Activated T-helper 1 cell treated with anti-CD3 and anti-CD28 coated beads, Interleukin-2, amount 50 U/mL, for 16 hours (primary cell): ENCODE results near the gene CREB3L1.
A peak's percentile ranks its signal among the peaks of the same experiment; 100 is the strongest.

Experiments
- DNase-seq, 2 donors: peaks; one replicate each; pipeline ENCODE4 v3.0.0-alpha.2; 2020; ENCODE audit warnings: low read depth in 1 of 2, low spot score in 1 of 2

Gene CREB3L1

DNA sequence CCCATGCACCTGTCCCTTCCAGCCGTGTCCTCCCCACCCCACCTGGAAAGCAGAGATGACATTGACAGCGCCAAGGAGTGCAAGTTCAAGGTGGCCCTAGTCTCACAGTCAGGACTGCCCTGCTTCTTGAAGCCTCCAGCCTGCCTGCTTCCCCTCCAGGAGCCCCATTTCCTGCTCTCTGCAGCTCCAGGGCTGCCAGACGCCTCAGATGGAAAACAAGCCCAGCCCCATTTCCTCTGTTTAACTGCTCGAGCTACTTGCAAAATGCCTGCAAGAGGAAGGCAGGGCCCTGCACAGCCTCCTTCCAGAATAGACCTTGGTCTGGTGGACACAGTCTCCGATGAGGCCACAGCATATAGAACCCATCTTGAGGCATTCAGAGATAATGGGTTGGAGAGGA is 64.8 kb downstream of the CREB3L1 start:
- DNase-seq, result no peak

DNA sequence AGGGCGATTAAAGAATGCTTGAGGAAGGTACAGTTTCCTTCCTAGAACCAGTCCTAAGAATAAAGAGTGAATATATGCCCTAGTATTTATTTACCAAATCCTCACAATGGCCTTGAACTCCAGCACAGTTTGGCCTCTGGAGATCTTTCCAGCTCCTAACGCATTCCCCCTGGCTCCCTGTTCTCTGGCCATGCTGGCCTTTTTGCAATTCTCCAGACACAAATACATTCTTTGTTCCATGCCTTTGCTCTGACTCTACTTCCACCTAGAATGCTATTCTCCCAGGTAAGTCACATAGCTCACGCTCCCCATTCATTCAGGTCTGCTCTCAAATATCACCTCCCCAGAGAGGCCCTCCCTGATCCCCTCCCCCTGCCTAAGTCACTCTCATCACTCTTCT is 66.1 kb downstream of the CREB3L1 start:
- DNase-seq, result no peak

DNA sequence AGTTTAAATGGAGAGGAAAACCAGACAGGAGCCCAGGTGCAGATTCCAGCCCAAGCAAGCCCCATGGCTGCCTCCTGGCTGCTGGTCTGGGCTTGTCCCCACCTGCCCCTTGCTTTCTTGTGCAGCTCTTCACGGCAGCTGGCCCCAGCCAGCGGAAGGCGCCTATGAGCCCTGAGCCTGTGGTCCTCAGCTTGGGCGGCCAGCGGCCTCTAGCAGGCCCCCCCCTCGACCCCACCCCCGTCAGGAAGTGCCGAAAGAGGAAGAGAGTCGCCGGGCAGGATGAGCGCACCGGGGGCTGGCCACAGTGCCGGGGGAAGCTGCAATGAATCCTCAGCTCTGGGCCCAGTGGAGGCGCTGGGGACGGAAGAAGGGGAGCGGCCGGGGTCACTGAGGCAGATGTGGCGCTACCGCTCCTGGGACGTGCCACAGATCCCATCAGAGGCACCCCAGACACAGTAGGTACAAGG is 67.7 kb downstream of the CREB3L1 start:
- no peak for DNase-seq

DNA sequence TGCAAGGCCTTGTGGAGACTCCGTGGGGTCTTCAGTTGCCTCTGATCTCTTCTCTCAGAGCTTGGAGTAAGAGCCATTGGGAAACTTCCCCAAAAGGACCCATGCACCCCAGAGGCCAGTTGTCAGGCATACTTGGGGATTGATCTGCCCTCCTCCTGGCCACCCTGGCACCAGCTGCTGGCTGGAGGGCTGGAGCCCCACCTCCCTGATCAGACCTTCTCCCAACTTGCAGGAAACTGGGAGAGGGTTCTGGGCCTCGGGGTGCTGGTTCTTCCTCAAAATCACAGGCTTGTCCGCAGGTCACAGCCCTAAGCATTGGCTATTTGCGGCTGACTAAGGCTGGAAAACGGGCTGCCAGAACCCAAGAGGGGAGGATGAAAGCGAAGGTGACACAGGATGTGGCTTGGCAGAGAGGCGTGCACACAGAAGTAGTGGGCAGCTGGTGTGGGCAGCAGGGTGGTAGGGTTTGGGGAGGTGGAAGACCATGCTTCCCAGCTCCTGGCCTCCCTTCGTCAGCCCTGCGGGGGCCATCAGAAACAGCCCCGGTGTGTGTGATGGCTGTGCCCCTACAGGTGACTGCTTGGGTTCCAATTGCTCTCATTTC is 68.5 kb downstream of the CREB3L1 start:
- no peak for DNase-seq

DNA sequence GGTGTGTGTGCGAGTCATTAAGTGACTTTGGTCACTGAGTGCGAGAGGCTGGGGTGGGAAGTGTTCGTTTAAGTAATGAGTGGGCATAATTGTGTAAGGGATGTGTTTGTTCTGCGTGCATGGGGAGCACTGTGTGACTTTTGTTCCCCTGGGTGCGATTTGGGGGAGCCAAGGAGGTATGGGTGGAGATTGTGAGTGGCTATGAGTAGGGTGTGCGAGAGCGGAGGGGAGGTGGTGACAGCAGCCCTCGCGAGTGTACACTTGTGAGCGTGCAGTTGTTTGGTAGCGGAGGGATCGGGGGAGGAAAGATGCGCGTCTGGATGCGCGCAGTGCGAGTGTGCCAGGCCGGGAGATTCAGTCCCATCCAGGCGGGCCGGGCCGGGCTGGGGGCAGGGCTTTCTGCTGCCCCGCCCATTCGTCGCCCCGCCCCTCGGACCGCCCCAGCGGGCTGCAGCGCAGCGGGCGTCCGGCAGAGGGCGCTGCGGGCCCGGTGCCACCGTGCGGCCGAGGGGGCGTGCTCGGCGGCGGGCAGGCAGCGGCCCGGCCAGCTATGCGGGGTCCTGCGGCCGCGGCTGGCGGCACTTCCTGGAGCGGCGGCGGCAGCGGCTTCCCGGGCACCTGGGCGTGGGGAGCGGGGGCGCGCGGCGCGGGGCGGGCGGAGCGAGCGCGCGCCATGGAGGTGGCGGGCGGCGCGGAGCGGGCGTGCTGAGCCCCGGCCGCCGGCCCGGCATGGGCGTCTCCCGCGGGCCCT is 69.6 kb downstream of the CREB3L1 start, which contains the start of gene DGKZ:
Gene DGKZ, plus strand, starts transcription at position 578 of the 751 bp plus-strand sequence. CDS start 197 bp downstream, outside the sequence.
- DNase-seq, result peak; percentile 75 to 90

DNA sequence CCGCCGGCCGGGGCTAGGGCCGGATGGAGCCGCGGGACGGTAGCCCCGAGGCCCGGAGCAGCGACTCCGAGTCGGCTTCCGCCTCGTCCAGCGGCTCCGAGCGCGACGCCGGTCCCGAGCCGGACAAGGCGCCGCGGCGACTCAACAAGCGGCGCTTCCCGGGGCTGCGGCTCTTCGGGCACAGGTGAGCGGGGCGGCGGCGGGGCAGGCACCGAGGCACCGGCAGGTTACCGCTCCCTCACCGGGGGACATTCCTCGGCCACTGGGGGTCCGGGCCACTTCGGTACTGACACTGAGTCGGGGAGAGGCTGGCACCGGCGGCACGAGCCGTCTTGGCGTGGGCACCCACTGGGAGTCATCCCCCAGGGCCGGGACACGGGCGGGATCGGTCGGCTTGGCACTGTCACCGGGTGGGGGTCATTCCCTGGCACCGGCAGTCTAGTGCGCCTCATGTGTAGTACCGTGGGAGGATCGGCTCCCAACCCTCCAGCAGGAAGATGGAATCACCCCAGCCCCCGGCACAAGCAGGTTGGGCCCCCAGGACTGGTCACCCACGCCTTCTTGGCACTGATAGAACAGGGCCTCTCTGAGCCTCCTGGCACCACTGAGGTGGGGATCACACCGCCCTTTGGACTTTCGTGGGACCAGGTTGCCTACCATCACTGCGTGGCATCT is 70.3 kb downstream of the CREB3L1 start:
- no peak for DNase-seq

DNA sequence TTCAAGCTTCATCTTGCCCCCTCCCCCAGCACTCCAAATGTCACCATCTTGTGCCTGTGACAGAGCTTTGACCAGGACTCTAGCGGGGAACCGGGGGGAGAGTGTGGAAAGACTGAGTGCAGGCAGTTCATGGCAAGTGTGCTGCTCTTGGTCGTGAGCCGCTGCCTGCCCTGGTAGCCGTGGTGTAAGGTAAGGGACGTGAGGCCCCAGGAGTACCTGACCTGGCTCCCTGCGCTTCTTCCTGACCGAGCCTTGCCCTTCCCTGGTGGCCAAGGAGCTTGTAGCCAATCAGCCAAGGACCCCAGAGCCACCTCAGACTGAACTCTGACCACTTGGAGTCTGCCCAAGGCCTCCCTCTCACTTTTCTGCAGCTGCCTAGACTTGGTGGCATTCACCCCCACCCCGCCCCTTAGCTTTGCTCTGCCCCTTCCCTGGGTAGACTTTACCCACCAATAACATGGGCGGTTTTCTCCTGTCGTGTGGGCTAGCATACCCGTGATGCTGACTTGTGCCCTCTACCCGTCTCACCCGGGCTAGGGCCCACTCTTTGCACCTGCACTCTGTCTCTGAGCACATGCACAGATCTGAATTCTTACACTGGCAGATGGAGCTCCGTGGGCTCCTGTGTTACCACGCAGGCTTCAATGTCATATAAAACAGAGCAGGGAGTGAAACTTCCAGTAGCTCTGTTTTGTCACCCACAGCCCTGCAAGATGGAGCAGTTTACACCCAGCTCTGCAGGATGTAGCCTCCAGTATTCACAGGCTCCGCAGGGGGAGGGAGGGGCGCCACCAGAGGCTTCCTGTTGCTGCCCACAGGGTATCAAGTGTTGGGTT is 71.3 kb downstream of the CREB3L1 start:
- DNase-seq, result peak in 1 of 2 donors; percentile 36

DNA sequence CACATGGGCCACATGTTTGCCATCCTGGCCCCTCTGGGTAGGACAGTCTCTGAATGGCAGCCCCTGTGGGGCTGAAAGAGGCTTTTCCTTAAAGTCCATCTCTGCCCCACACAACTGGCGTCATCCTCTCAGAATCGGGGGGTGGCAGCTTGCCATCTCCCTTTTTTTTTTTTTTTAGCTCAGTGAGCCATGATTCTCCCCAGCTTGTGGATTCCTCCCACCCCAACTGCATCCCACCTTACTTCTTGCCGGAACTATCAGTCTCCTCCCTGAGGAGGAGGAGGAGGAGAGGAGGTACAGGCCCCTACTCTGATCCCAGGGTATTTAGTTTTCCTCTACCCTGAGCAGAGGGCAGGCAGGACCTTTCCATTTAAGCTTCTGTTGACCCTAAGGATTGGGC is 73.2 kb downstream of the CREB3L1 start:
- no peak for DNase-seq

DNA sequence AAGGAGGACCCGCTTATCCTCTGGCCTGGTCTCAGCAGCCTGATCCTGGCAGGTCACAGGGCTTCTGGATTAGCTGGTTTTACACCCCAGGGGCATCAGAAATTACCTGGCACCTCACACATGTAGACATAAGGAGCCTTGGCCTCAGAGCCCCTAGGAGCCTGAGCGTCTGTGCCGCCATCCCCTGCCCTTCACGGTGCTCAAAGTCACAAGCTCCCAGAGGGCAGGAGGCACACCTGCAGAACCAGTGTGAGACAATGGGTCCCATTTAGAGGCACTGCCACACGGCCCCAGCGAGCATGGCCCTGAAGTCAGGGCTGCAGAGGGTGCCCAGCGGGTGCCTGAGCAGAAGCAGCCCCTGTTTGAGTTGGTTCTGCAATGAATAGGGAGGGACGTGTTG is 73.7 kb downstream of the CREB3L1 start:
- DNase-seq, result no peak

DNA sequence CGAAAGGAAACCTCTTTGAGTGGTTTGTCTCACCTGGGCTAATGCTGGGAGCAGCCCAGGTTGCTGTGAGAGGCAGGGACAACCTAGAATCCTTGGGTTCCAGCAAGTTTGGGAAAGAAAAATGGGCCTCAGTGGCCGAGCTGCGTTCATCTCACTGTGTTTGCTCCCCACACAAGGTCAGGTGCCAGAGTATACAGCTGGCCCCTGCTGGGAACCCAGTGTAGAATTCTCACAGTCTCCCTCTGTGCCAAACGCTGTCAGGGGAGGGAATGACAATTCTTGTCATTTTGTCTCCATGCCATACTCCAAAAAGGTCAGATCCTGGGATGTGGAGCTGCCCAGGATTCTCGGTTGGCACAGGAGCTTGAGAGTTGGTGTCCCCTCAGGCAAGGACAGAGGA is 74.1 kb downstream of the CREB3L1 start:
- no peak for DNase-seq

DNA sequence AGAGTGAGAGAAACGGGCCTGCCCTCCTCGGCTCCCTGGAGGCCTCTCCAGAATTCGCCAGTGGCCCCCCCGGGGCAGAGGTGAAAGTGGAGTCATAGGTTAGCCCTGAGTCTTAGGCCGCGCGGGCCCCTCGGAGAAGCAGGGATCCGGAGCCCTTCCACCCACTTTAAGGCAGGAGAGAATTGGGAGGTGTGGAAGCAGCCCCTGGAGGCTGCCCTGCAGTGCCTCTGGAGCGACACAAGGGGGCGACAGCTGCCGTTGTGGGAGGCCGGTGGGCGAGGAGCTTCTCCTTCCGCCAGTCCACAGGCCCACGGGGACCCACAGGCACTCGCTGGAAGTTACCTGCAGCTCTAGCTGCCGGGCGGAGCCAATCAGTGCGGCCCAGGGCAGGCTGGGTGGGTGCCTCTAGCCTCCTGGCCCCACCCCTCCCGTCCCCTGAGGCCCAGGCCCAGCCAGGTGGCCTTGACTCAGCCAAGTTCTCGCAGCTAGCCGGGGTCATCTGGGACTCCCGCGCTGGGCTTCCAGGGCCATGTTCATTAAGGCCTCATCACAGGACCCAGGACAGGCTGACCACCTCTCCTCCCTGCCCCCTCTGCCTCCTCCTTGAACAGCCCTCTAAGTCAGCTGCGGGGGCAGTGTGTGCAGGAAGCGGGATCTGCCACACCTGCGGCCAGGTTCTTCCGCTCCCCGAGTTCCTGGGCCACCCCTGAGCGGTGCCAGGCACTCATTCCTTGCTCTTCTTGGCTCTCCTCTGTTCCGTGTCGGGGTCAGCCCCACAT is 74.8 kb downstream of the CREB3L1 start:
- DNase-seq, result peak; percentile 59 to 66

DNA sequence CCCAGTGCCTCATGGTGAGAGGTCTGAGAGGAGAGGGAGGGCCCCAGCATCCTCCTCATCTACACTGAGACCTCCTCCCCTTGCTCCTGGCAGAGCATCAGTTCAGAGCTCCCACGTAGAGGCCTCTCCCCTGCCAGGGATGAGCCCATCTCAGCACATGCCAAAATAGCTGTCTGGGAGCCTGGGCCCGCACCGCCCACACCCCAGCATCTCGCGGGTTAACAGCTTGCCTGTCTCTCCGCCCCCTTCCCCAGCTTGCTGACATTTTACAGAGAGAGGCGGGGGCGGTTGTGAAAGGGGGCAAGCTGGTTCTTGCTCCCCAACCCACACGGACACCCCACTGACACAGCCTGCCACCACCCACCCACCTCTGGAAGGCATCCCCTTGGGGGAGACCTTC is 76.2 kb downstream of the CREB3L1 start:
- DNase-seq, result no peak

DNA sequence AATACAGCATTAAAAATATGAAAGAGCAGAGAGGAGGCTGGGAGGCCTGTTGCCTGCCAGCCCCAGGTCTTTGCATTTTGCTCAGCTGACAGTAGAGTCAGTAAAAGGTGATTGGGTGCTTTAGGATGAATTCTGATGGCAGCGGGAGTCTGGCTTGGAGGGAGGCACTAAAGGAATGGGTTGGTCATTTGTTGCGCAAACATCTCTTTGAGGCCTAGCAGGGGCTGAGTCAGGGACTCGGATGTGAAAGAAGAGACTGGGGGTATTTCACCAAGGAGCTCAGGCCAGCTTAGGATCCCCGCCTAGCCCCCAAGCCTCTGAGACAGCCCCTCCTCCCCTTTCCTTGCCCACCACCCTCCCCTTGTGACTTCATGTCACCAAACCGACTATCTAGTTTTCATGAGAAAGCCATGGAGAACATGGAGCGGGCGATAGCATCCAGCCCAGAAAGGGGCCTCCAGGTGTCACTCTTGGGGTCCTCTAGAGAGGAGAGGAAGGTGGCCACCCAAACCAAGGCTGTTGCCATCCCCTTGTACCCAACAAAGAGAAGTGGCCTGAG is 79.5 kb downstream of the CREB3L1 start:
- DNase-seq, result no peak

DNA sequence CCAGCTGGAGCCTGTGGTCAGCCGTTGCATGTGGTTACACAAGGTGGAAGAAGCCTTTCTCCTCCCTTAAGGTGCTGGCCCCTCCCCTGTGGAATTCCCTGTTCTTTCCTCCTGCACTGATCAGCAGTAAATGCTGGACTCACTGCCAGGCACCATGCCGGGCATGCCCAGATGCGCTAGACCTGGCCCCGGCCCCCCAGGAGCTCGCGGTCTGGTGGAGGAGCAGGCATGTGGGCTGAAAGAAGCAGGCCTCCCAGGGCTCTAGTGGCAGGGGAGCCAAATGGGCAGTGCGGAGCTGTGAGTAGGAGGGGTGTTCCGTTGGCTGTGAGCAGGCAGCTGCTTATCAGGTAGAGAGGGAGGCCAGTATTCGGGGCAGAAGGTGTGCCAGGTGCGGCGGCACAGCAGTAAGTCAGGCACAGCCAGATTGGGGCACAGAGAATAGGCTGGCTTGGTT is 80.0 kb downstream of the CREB3L1 start:
- DNase-seq, result no peak

DNA sequence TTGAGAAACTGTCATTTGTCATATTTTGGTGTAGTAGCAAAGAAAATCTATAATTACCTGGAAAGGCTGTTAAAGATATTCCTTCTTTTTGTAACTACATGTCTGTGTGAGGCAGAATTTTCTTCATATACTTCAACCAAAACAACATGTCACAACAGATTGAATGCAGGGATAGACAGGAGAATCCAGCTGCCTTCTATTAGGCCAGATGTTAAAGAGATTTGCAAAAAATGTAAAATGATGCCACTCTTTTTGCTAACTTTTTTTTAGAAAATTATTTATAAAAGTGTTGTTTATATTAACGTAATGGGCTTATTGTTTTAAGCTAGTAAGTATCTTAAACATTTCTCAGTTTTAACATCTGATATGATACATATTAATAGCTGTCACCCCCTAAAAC is 82.5 kb downstream of the CREB3L1 start:
- DNase-seq, result no peak

DNA sequence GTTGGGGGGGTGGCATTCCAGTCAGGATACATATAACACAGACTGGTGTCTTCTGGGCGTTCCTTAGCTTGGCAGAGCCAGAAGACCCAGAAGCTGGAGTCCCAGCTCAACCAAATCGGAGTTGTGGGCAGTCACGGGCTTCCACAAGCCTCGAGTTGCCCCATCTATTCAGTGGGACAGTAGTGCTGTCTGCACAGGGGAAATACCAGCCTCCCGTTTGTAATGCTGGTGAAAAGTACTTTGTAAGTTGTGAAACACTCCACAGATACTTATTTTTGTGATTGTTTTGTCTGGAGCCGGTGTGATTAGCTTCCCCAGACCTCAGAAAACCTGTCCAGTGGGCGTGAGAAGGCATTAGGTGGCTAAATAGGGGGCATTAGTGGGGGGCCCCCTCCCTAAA is 83.4 kb downstream of the CREB3L1 start:
- DNase-seq, result no peak

DNA sequence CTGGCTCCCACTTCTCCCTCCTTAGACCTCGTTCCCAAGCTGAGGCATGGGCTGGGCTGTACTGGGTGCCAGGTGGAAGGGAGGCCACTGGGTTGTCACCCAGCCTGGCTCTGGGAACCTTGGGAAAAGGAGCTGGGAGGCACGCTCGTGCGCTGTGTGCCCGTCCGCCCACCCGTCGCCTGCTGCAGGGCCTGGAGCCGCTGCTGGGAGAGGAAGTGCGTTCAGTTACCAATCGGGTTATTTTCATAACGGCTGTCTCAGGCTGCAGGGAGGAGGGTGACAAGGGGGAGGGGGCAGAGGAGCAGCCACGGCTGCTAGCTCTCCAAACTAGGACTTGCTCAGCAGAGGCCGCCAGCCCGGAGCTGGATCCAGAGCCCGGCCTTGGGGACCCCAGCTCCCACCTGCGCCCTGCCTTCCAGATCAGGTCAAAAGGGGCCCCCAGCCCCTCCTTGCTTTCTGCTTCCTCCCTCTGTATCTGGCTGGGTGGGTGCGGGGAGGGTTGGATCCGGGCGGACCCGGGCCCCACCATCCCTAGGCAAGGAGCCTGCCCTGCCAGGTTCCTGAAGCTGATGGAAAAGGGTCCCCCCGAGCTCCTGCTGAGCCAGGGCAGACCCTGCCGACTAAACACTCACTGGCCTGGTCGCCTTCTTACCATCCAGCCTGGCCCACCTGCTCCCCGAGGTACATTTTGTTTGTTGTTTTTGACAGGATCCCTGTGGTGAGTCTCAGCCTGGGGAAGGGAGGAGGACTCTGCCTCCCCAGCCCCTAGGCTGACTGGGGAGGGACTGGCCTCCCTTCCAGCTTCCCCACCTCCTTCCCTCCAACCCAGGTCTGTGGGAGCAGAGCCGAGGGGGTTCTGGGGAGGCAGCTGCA is 84.1 kb downstream of the CREB3L1 start:
- DNase-seq, result peak in 1 of 2 donors; percentile 36

DNA sequence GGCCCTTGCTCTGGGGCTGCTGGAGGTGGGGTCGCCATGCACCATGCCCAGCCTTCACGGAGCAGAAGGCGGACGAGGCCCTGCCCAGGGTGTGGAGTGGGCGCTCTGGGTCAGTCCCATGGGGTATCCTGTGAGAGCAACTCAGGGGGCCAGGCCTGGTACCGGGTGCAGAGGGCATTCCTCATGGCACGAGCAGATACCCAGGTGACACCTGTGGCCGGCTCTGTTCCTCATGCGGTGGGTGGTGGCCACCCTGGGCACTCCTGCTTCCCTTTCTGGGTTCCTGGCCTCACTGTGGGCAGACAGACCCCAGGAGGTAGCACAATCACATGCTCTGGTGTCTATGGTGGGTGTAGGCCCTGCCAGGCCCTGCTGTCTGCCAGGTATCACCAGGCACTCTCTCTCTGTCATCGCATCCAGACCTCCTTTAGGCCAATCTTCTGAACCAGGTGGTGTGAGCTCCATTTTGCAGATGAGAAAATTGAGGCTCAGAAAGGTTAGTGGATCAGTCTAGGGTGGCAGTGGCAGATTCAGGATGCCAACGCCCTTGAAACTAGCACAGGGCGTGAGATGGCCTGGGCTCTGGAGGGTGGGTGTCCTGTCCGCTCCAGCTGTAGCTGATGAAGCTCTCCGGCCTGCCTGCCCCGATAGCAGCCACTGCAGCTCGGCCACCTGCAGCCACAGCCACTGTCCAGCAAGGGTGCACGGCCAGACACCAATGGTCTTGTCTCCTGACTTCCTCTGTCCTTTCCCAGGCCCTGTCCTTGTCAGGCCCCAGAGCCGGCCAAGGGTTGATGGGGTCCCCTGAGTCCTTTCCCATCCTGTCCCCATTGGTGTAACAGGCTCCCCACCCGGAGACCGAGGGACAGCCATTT is 84.9 kb downstream of the CREB3L1 start:
- DNase-seq, result no peak
